Brain microvascular endothelial cell (primary cell): ENCODE measurements around the gene DDX39A.

ENCODE experiments used
- DNase-seq: peaks from one replicate; pipeline ENCODE4 v3.0.0-alpha.2; 2020
- H3K27ac ChIP-seq: fragments of 250-450 bp; sonication (Bioruptor Pico); 2 replicates; pipeline ENCODE4 v1.5.1; 2020; ENCODE audit warnings: mild to moderate bottlenecking, moderate library complexity
- H3K27me3 ChIP-seq: fragments of 250-450 bp; sonication (Bioruptor Pico); replicated peaks from 2 replicates; pipeline ENCODE4 v1.5.1; 2020; ENCODE audit warnings: mild to moderate bottlenecking
- H3K36me3 ChIP-seq: fragments of 250-450 bp; sonication (Bioruptor Pico); replicated peaks from 2 replicates; pipeline ENCODE4 v1.5.1; 2020; ENCODE audit warnings: mild to moderate bottlenecking
- H3K4me3 ChIP-seq: 2 replicates; pipeline ENCODE4 v1.5.1; 2011; ENCODE audit warnings: low read depth, mild to moderate bottlenecking, control low read depth, low read length, moderate library complexity
- CTCF ChIP-seq: IDR thresholded peaks from 2 replicates; pipeline ENCODE4 v1.5.1; 2011; ENCODE audit warnings: low read depth, mild to moderate bottlenecking, moderate library complexity, low read length, control low read depth, inconsistent platforms; ENCODE audit errors: missing control alignments
- in situ Hi-C: cut with HindIII; loops from 2 replicates; pipeline ENCODE4 v1.10.0; 2017; ENCODE audit warnings: low sequenced_read_pairs, low pct_ligation_motif_present

Gene DDX39A

GRCh38 chr19:14408491-14409145, 10.5 kb downstream of the DDX39A start:
- DNase-seq = no peak
- Histone ChIP-seq H3K27ac (no peak overlapping the region), H3K4me3 (no peak overlapping the region)

GRCh38 chr19:14407605-14408484, 11.3 kb downstream of the DDX39A start:
- H3K4me3 ChIP-seq = no peak overlapping the region
- no peak overlapping the region for H3K27ac ChIP-seq
- peaks cover 84% of the 10 kb centered on the region for H3K36me3 ChIP-seq
- in situ Hi-C loops = no loop called here
- no peak for DNase-seq
- H3K27me3 ChIP-seq = no peaks in the 10 kb centered on the region
- TF ChIP-seq CTCF = no peak

More at GRCh38 chr19:14408491-14409145, 10.5 kb downstream of the DDX39A start:
- in situ Hi-C loops = no loop called here
- Histone ChIP-seq H3K36me3 (peaks cover 81% of the 10 kb centered on the region), H3K27me3 (no peaks in the 10 kb centered on the region)
- no peak for TF ChIP-seq CTCF

- no peak overlapping the region for H3K27ac ChIP-seq
- H3K36me3 ChIP-seq = peaks cover 78% of the 10 kb centered on the region
- no peak for TF ChIP-seq CTCF
- in situ Hi-C loops = no loop called here
- no peak overlapping the region for H3K4me3 ChIP-seq
- no peaks in the 10 kb centered on the region for H3K27me3 ChIP-seq
- no peak for DNase-seq
These were observed 12.3 kb downstream of the DDX39A start for GRCh38 chr19:14406645-14407401.

GRCh38 chr19:14405758-14406644, 13.1 kb downstream of the DDX39A start:
- H3K27ac ChIP-seq = no peak overlapping the region
- DNase-seq = peak; percentile 73

More at GRCh38 chr19:14405758-14406644, 13.1 kb downstream of the DDX39A start:
- peak overlapping the region; percentile 22 for H3K4me3 ChIP-seq
- in situ Hi-C loops = no loop called here
- TF ChIP-seq CTCF = peak; percentile 76
- no peaks in the 10 kb centered on the region for H3K27me3 ChIP-seq
- H3K36me3 ChIP-seq = peaks cover 77% of the 10 kb centered on the region
